ENCODE data around the gene GRID2IP. TPM values are rescaled to one million over a fixed set of nuclear protein-coding genes. Genes with fewer than 3 reads are reported as not detected.

Gene GRID2IP
- total RNA-seq: under 1 TPM; 0.37 to 0.45 TPM

DNA sequence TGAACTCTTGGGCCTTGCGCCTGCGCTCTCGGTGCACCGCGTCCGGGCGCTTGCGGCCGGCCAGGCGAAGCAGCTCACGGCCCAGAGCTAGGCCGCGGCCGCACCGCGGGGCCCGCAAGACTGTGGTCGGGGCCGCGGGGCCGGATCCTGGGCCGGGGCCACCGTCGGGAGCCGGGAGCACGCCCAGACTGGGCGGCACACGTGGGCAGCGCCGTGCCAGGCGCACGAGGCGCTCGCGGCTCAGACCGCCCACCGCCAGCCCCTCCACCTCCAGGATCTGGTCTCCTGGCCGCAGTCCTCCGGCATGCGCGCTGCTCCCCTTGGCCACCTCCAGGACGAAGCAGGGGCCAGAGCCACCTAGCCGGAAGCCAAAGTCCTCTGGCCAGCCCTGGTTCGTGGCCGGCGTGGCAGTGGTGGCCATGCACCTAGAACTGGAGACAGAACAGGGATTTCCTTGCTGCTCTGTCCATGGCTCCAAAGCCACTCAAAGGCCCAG lies at the start of gene GRID2IP:
Gene GRID2IP (minus strand): TSS at position 446 of the 496 bp plus-strand sequence. CDS start 25 bp downstream, at position 421.
- no peaks in the 10 kb centered on the region for H3K36me3 ChIP-seq
- no peaks in the 10 kb centered on the region for H3K4me1 ChIP-seq
- H3K27me3 ChIP-seq: no peaks in the 10 kb centered on the region
- DNase-seq: no peak
- no peak within 1 kb of the TSS for H3K9ac ChIP-seq (ENCODE audit: low read depth in 2 of 2, low read length in 2 of 2)
- H3K9me3 ChIP-seq: no peaks in the 10 kb centered on the region
- no peak within 1 kb of the TSS for H3K4me3 ChIP-seq
- intact Hi-C loops (cut with DNase I): no loop called here
- H3K27ac ChIP-seq: no peak within 1 kb of the TSS
- TF ChIP-seq, protein P1, sequence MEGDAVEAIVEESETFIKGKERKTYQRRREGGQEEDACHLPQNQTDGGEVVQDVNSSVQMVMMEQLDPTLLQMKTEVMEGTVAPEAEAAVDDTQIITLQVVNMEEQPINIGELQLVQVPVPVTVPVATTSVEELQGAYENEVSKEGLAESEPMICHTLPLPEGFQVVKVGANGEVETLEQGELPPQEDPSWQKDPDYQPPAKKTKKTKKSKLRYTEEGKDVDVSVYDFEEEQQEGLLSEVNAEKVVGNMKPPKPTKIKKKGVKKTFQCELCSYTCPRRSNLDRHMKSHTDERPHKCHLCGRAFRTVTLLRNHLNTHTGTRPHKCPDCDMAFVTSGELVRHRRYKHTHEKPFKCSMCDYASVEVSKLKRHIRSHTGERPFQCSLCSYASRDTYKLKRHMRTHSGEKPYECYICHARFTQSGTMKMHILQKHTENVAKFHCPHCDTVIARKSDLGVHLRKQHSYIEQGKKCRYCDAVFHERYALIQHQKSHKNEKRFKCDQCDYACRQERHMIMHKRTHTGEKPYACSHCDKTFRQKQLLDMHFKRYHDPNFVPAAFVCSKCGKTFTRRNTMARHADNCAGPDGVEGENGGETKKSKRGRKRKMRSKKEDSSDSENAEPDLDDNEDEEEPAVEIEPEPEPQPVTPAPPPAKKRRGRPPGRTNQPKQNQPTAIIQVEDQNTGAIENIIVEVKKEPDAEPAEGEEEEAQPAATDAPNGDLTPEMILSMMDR (IDR thresholded peaks at IDR 0.05): no peak

DNA sequence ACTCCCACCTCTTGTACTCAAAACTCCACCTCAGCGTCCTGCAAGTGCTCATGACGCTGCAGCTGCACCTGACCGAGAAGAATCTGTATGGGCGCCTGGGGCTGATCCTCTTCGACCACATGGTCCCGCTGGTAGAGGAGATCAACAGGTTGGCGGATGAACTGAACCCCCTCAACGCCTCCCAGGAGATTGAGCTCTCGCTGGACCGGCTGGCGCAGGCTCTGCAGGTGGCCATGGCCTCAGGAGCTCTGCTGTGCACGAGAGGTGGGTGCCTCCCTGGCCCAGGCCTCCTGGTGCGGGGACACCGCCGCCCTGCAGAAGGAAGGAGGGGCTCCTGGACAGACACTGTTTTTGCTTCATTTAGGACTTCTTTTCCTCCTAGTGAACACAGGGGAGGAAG lies 48.8 kb upstream of the GRID2IP start:
- intact Hi-C loops (cut with DNase I): no loop called here
- no peaks in the 10 kb centered on the region for H3K9me3 ChIP-seq
- H3K36me3 ChIP-seq: peaks cover 7% of the 10 kb centered on the region
- no peak overlapping the region for H3K27ac ChIP-seq
- H3K27me3 ChIP-seq: no peaks in the 10 kb centered on the region
- H3K9ac ChIP-seq (ENCODE audit: low read depth in 2 of 2, low read length in 2 of 2): no peak overlapping the region
- H3K4me1 ChIP-seq: no peaks in the 10 kb centered on the region
- DNase-seq: no peak
- TF ChIP-seq, protein P1 (IDR thresholded peaks at IDR 0.05): no peak
- H3K4me3 ChIP-seq: no peak overlapping the region

DNA sequence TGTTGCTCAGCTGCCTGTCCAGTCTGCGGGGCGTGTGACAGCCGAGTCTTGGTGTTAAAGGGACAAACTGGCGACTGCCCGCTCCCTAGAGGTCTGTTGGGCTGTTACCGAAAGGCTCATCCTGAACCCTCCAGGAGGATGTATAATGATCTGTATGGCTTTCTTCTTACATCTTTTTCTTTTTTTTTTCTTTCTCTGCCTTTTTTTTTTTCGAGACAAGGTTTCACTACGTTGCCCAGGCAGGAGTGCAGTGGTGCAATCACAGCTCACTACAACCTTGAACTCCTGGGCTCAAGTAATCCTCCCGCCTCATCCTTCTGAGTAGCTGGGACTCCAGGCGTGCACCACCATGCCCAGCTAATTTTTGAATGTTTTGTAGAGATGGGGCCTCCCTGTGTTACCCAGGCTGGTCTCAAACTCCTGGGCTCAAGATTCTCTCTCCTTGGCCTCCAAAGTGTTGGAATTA lies 39.4 kb upstream of the GRID2IP start:
- Histone ChIP-seq H3K9me3 (no peaks in the 10 kb centered on the region), H3K9ac (ENCODE audit: low read depth in 2 of 2, low read length in 2 of 2) (peak overlapping the region; percentile 78 to 91), H3K27me3 (no peaks in the 10 kb centered on the region), H3K4me3 (peak overlapping the region; percentile 88), H3K27ac (peak overlapping the region; percentile 80), H3K4me1 (peaks cover 11% of the 10 kb centered on the region), H3K36me3 (no peaks in the 10 kb centered on the region)
- TF ChIP-seq, protein P1 (IDR thresholded peaks at IDR 0.05): no peak
- intact Hi-C loops (cut with DNase I): no loop called here
- DNase-seq: no peak

DNA sequence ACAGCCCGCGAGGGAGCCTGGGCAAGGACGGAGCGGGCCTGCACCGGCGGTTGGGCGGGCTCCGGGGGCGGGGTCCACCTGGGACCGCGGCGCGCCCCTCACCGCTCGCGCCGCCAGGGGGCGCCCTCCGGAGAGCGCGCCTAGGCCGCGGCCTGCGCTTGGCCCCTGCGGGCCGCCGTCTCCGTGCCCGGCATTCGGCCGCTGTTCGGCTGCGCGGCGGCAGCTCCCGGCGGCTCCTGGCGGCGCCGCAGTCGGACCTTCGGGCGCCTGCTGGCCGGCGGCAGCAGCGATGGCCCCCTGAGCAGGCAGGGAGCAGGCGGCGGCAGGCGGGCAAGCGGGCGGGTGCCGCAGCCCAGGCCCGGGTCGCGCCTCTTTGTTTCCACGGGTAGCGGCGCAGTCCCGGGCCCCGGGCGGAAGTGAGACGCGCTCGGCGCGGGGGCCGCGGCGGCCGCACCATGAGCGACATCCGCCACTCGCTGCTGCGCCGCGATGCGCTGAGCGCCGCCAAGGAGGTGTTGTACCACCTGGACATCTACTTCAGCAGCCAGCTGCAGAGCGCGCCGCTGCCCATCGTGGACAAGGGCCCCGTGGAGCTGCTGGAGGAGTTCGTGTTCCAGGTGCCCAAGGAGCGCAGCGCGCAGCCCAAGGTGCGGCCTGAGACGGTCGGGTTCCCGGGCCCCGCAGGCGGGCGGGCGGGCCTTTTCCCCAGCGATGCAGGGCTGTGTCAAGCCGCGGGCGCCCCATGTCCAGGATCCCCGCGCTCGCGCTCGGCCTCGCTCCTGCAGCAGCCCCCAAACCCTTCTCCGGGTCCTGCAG lies 38.8 kb upstream of the GRID2IP start, which contains the start of gene INTS15:
Gene INTS15 (plus strand): TSS at position 193 of the 816 bp plus-strand sequence. CDS start 263 bp downstream, at position 456.
- DNase-seq: peak; percentile 74
- peak within 1 kb of the TSS; percentile 88 for H3K4me3 ChIP-seq

DNA sequence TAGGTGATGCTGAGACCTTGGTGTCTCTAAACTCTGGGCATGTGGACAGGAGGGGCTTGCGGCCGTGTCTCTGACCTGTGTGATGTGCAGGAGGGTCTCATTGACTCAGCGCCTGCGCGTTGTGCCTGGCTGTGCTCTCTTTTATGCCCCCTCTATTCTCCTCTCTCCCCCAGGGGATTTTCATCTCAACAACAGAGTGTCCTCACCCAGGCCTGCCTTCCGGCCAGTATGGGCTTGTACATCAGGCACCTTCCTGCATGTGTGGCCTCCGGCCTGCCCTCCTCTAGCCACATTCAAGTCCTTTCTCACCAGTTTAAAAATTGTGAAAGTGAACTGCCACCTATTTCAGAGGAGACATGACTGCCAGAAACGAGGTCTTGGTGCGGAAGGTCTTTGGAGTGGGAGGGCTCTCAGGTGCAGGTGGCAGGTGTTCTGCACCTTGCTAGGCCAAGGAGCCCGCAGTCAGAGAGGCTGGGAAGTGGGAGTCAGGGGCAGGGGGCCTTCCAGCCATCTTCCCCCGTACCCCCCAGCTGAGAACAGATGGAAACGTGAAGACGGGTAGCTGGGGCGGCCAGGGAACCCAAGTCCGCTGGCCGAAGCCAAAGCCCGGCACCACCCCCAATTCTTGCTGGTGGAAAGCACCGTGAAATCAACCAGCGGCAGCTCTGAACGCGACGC lies 38.0 kb upstream of the GRID2IP start:
- Histone ChIP-seq H3K27me3 (no peaks in the 10 kb centered on the region), H3K9me3 (no peaks in the 10 kb centered on the region), H3K4me3 (peak overlapping the region; percentile 88), H3K9ac (ENCODE audit: low read depth in 2 of 2, low read length in 2 of 2) (peak overlapping the region in 1 of 2 donors; percentile 91), H3K4me1 (peaks cover 11% of the 10 kb centered on the region), H3K27ac (peak overlapping the region; percentile 80), H3K36me3 (no peaks in the 10 kb centered on the region)
- DNase-seq: no peak
- intact Hi-C loops (cut with DNase I): no loop called here
- TF ChIP-seq, protein P1 (IDR thresholded peaks at IDR 0.05): no peak

More for the DNA sequence above, 38.8 kb upstream of the GRID2IP start, which contains the start of gene INTS15:
- peak within 1 kb of the TSS; percentile 80 for H3K27ac ChIP-seq
- H3K9me3 ChIP-seq: no peaks in the 10 kb centered on the region
- H3K9ac ChIP-seq (ENCODE audit: low read depth in 2 of 2, low read length in 2 of 2): peak within 1 kb of the TSS; percentile 78 to 91
- no peaks in the 10 kb centered on the region for H3K27me3 ChIP-seq
- intact Hi-C loops (cut with DNase I): no loop called here
- no peaks in the 10 kb centered on the region for H3K36me3 ChIP-seq
- TF ChIP-seq, protein P1 (IDR thresholded peaks at IDR 0.05): peak; percentile 52
- H3K4me1 ChIP-seq: peaks cover 11% of the 10 kb centered on the region
